ENCODE measurements around the gene TMEM201. TPM values are rescaled to one million over a fixed set of nuclear protein-coding genes. Genes with fewer than 3 reads are reported as not detected.

Gene TMEM201
- total RNA-seq, 1 donor from 2014 or later, result 12.0 TPM

DNA sequence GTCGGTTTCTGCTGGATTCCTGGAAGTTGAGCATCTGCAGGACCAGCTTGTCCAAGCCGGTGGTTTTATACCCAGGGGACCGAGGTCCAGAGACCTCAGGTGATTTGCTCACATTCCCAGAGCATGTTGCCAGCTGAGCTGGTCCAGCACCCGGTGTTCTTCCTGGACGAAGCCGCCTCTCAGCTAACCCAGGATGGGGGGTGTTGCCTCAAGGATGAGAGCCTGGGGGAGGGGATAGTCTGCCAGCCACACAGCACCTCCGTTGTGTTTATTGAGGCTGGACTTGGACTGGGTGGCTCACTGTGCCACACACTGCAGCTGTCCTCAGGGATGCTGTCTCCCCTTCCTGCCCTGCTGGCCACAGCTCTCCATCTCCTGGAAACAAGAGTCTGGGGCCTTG lies 1.5 kb downstream of the TMEM201 start:
- H3K4me3 ChIP-seq, result peak overlapping the region in 1 of 2 donors; percentile 67
- no peak overlapping the region for H3K27ac ChIP-seq
- no peaks in the 10 kb centered on the region for H3K9me3 ChIP-seq
- DNase-seq (ENCODE audit: extremely low spot score in 2 of 2), result no peak
- H3K27me3 ChIP-seq, result no peaks in the 10 kb centered on the region
- intact Hi-C loops (cut with DNase I), result no loop called here
- TF ChIP-seq POLR2AphosphoS5 (IDR thresholded peaks at IDR 0.05; ENCODE audit: insufficient read depth in 1 of 2, low read depth in 1 of 2), result no peak
- H3K4me1 ChIP-seq, result peaks cover 55% of the 10 kb centered on the region
- no peaks in the 10 kb centered on the region for H3K36me3 ChIP-seq

GRCh38 chr1:9590945-9591668 lies 2.4 kb downstream of the TMEM201 start:
- intact Hi-C loops (cut with DNase I), result no loop called here
- H3K4me1 ChIP-seq, result peaks cover 55% of the 10 kb centered on the region

GRCh38 chr1:9591669-9592509 lies 3.2 kb downstream of the TMEM201 start:
- no peaks in the 10 kb centered on the region for H3K27me3 ChIP-seq
- TF ChIP-seq POLR2A (IDR thresholded peaks at IDR 0.05) (no peak), CTCF (IDR thresholded peaks at IDR 0.05) (no peak), POLR2AphosphoS5 (IDR thresholded peaks at IDR 0.05; ENCODE audit: insufficient read depth in 1 of 2, low read depth in 1 of 2) (no peak)
- intact Hi-C loops (cut with DNase I), result no loop called here
- DNase-seq (ENCODE audit: extremely low spot score in 2 of 2), result no peak
- H3K27ac ChIP-seq, result no peak overlapping the region
- H3K4me3 ChIP-seq, result no peak overlapping the region
- H3K9me3 ChIP-seq, result no peaks in the 10 kb centered on the region
- H3K4me1 ChIP-seq, result peaks cover 55% of the 10 kb centered on the region
- H3K36me3 ChIP-seq, result no peaks in the 10 kb centered on the region

More at GRCh38 chr1:9590945-9591668, 2.4 kb downstream of the TMEM201 start:
- no peaks in the 10 kb centered on the region for H3K36me3 ChIP-seq
- no peak overlapping the region for H3K27ac ChIP-seq
- no peak overlapping the region for H3K4me3 ChIP-seq
- no peaks in the 10 kb centered on the region for H3K27me3 ChIP-seq
- no peak for TF ChIP-seq POLR2A (IDR thresholded peaks at IDR 0.05)
- no peak for TF ChIP-seq POLR2AphosphoS5 (IDR thresholded peaks at IDR 0.05; ENCODE audit: insufficient read depth in 1 of 2, low read depth in 1 of 2)
- no peak for TF ChIP-seq CTCF (IDR thresholded peaks at IDR 0.05)
- no peaks in the 10 kb centered on the region for H3K9me3 ChIP-seq
- no peak for DNase-seq (ENCODE audit: extremely low spot score in 2 of 2)

- peaks cover 55% of the 10 kb centered on the region for H3K4me1 ChIP-seq
- intact Hi-C loops (cut with DNase I), result no loop called here
- H3K27ac ChIP-seq, result peak overlapping the region; percentile 5
- TF ChIP-seq CTCF (IDR thresholded peaks at IDR 0.05) (no peak), POLR2AphosphoS5 (IDR thresholded peaks at IDR 0.05; ENCODE audit: insufficient read depth in 1 of 2, low read depth in 1 of 2) (no peak), POLR2A (IDR thresholded peaks at IDR 0.05) (no peak)
- no peak overlapping the region for H3K4me3 ChIP-seq
- DNase-seq (ENCODE audit: extremely low spot score in 2 of 2), result no peak
- no peaks in the 10 kb centered on the region for H3K27me3 ChIP-seq
- no peaks in the 10 kb centered on the region for H3K36me3 ChIP-seq
- H3K9me3 ChIP-seq, result no peaks in the 10 kb centered on the region
Observed at GRCh38 chr1:9592510-9593075, 3.9 kb downstream of the TMEM201 start.

DNA sequence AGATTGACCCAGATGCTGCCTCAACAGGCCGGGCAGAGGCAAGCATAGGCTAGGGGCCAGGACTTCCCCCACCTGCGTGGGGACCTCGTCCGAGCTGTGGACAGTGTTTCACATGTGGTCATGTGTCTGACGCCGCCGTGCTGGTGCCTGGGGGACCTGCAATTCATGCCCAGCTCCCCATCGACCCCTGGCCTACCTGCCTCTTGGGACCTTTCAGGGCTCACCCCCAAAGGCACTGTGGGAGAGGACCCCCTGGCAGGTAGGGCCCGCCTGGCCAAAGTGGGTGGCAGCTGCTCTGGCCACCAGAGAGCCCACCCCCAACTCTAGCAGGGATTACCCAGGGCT lies 4.4 kb downstream of the TMEM201 start:
- H3K27me3 ChIP-seq, result no peaks in the 10 kb centered on the region
- peaks cover 0 to 2% of the 10 kb centered on the region in 2 donors for H3K36me3 ChIP-seq
- peaks cover 52% of the 10 kb centered on the region for H3K4me1 ChIP-seq
- peak overlapping the region; percentile 5 for H3K27ac ChIP-seq
- H3K4me3 ChIP-seq, result no peak overlapping the region
- no peak for DNase-seq (ENCODE audit: extremely low spot score in 2 of 2)
- TF ChIP-seq POLR2A (IDR thresholded peaks at IDR 0.05), result no peak
- no peak for TF ChIP-seq POLR2AphosphoS5 (IDR thresholded peaks at IDR 0.05; ENCODE audit: insufficient read depth in 1 of 2, low read depth in 1 of 2)
- TF ChIP-seq CTCF (IDR thresholded peaks at IDR 0.05), result no peak
- intact Hi-C loops (cut with DNase I), result no loop called here
- H3K9me3 ChIP-seq, result no peaks in the 10 kb centered on the region
